ENCODE measurements around the gene TEX35.

TEX35 gene

DNA sequence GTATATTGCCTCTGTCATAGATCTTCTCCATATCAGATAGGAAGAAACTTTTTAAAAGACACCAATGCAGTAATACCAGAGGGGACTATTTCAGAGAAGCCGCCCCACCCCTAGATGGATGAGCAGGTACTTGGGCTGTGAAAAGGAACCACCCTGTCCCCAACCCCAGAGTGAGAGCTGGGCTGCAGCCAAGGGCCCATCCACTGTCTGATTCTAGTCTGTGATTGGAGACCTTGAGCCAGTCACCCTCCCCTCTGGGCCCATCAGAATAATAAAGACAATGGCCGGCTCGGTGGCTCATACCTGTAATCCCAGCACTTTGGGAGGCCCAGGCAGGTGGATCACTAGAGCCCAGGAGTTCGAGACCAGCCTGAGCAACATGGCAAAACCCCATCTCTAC lies 21.2 kb upstream of the TEX35 start:
- TF ChIP-seq MYC (IDR thresholded peaks at IDR 0.05; ENCODE audit: low read depth, low read length) = no peak
- DNase-seq (ENCODE audit: low read depth) = no peak
- H3K4me3 ChIP-seq (ENCODE audit: low read depth, low read length) = no peak overlapping the region

DNA sequence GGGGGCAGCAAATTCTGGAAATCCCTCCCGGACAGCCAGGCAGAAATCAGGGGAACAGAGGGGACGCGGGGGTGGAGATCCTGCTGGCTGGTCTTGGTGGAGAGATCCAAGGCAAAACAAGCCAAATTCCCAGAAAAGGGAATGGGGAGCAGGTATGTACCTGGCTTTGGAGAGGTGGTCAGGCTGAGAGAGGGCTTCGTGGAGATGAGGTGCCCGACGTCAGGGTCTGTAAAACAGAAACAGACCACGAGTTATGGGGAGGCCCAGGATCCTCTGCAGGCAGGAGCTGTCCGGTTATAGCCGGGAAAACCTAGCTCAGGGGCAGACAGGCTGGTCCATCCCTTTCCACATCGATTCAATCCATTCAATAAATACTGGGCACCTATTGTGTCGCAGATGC lies 20.6 kb upstream of the TEX35 start:
- H3K4me3 ChIP-seq (ENCODE audit: low read depth, low read length) = no peak overlapping the region
- DNase-seq (ENCODE audit: low read depth) = no peak
- TF ChIP-seq POLR2A (IDR thresholded peaks at IDR 0.05; ENCODE audit: extremely low read depth, insufficient read length) (no peak), MYC (IDR thresholded peaks at IDR 0.05; ENCODE audit: low read depth, low read length) (no peak)
- TF ChIP-seq, protein P1, sequence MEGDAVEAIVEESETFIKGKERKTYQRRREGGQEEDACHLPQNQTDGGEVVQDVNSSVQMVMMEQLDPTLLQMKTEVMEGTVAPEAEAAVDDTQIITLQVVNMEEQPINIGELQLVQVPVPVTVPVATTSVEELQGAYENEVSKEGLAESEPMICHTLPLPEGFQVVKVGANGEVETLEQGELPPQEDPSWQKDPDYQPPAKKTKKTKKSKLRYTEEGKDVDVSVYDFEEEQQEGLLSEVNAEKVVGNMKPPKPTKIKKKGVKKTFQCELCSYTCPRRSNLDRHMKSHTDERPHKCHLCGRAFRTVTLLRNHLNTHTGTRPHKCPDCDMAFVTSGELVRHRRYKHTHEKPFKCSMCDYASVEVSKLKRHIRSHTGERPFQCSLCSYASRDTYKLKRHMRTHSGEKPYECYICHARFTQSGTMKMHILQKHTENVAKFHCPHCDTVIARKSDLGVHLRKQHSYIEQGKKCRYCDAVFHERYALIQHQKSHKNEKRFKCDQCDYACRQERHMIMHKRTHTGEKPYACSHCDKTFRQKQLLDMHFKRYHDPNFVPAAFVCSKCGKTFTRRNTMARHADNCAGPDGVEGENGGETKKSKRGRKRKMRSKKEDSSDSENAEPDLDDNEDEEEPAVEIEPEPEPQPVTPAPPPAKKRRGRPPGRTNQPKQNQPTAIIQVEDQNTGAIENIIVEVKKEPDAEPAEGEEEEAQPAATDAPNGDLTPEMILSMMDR (IDR thresholded peaks at IDR 0.05; ENCODE audit: low read depth, low read length) = no peak
- TF ChIP-seq, protein P2, sequence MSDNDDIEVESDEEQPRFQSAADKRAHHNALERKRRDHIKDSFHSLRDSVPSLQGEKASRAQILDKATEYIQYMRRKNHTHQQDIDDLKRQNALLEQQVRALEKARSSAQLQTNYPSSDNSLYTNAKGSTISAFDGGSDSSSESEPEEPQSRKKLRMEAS (IDR thresholded peaks at IDR 0.05; ENCODE audit: low read depth, low read length) = no peak

DNA sequence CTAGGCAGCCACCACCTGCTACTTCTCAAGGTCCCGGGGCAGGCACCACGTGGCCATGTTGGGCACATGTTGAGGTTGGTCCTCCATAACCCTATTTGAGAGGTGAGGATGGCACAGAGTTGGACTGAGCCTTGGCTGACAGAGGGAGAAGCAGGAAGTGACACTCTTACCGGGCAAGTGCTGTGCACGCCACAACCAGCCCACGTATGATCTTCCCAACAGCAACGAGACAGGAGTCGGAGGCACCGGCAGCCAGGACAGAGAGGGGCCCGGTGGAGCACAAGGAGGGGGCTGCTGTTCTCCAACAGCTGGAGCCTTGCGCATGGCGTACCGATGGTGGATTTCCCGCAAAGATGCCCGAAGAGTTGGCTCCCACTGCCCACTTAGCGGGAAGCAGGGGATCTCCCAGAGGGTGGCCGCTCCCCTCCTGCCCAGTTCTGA lies 19.6 kb upstream of the TEX35 start:
- no peak for DNase-seq (ENCODE audit: low read depth)
- no peak overlapping the region for H3K4me3 ChIP-seq (ENCODE audit: low read depth, low read length)
- TF ChIP-seq, protein P2 (IDR thresholded peaks at IDR 0.05; ENCODE audit: low read depth, low read length) = no peak
- TF ChIP-seq, protein P1 (IDR thresholded peaks at IDR 0.05; ENCODE audit: low read depth, low read length) = no peak
- no peak for TF ChIP-seq MYC (IDR thresholded peaks at IDR 0.05; ENCODE audit: low read depth, low read length)
- no peak for TF ChIP-seq POLR2A (IDR thresholded peaks at IDR 0.05; ENCODE audit: extremely low read depth, insufficient read length)

DNA sequence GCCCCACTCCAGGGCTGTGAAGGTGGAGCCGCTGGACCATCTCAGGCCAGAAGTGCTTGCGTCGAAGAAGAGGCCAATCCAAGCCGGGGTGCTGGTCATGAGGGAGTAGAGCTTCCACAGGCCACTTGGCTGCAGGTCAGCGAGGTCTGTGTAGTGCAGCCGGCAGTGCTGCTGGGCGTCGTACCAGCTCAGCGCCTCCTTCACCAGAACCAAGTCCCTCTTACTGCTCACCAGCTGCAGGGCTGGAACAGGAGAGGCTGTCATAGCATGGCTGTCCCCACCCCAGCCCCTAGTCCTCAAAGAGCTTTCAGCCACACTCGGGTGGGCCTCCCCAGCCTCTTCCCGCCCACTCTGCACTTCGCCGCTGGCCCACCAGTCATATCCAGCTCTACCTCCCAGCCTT lies 18.3 kb upstream of the TEX35 start:
- TF ChIP-seq, protein P2 (IDR thresholded peaks at IDR 0.05; ENCODE audit: low read depth, low read length) = no peak
- TF ChIP-seq MYC (IDR thresholded peaks at IDR 0.05; ENCODE audit: low read depth, low read length) = no peak
- no peak for TF ChIP-seq POLR2A (IDR thresholded peaks at IDR 0.05; ENCODE audit: extremely low read depth, insufficient read length)
- TF ChIP-seq, protein P1 (IDR thresholded peaks at IDR 0.05; ENCODE audit: low read depth, low read length) = no peak

DNA sequence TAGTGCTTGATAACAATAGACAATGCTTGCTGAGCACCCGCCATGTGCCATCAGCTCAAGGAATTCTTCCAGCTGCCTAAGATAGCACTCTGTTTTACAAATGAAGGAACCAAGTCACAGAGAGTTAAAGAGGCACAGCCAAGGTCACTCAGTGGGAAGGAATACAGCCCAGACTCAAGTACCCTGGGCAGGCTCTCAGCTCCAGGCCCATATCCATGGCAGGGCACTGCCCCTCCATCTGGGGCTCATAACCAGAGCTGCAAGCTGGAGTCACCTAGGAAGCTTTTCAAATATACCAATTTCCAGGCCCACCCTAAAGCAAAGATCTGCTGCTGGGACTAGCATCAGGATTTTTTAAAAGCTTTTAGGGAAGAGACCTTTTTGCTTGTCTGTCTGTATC lies 17.8 kb upstream of the TEX35 start:
- no peak overlapping the region for H3K4me3 ChIP-seq (ENCODE audit: low read depth, low read length)
- TF ChIP-seq, protein P1 (IDR thresholded peaks at IDR 0.05; ENCODE audit: low read depth, low read length) = no peak
- TF ChIP-seq, protein P2 (IDR thresholded peaks at IDR 0.05; ENCODE audit: low read depth, low read length) = no peak
- TF ChIP-seq MYC (IDR thresholded peaks at IDR 0.05; ENCODE audit: low read depth, low read length) = no peak
- TF ChIP-seq POLR2A (IDR thresholded peaks at IDR 0.05; ENCODE audit: extremely low read depth, insufficient read length) = no peak
- no peak for DNase-seq (ENCODE audit: low read depth)

More for the DNA sequence above, 18.3 kb upstream of the TEX35 start:
- H3K4me3 ChIP-seq (ENCODE audit: low read depth, low read length) = no peak overlapping the region
- no peak for DNase-seq (ENCODE audit: low read depth)

DNA sequence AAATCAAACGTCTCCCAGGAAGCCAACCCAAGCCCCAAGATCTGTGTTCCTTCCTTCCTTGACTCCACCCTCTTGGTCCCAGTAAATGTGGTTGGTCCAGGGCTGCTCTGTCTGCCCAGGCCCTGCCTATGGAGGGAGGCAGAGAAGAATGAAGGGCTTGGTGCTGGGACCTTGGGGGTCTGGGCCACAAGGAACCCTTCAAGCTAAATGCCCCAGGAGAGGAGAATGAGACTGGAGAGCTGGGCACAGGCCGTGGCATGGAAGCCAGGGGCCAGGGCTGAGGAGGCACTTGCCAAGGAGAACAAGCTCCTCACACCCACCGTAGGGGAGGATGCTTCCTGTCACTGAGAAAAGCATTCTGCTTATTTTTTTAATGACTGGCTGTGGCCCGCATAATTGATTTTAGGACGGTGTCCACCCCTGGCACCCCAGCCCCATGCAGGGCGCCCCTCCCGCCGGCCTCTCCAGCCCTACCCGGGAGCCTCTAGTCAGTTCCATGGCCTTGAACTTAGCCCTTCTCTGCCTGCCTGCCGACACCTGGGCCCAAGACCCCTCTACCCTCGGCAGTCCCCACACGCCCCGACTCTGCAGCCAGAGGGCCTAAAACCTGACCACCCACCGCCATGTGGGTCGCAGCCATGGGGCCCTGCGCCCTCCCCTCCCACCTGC lies 17.0 kb upstream of the TEX35 start:
- TF ChIP-seq, protein P1 (IDR thresholded peaks at IDR 0.05; ENCODE audit: low read depth, low read length) = no peak
- TF ChIP-seq POLR2A (IDR thresholded peaks at IDR 0.05; ENCODE audit: extremely low read depth, insufficient read length) (no peak), MYC (IDR thresholded peaks at IDR 0.05; ENCODE audit: low read depth, low read length) (no peak)
- TF ChIP-seq, protein P2 (IDR thresholded peaks at IDR 0.05; ENCODE audit: low read depth, low read length) = no peak
- H3K4me3 ChIP-seq (ENCODE audit: low read depth, low read length) = no peak overlapping the region
- DNase-seq (ENCODE audit: low read depth) = no peak
